Measurements from ENCODE around the gene NINJ2. TPM values are rescaled to one million over a fixed set of nuclear protein-coding genes. Genes with fewer than 3 reads are reported as not detected.

NINJ2 gene
- polyA plus RNA-seq, 1 of the 3 experiments (the other 2 are of a cell fraction), result 0.07 TPM

DNA sequence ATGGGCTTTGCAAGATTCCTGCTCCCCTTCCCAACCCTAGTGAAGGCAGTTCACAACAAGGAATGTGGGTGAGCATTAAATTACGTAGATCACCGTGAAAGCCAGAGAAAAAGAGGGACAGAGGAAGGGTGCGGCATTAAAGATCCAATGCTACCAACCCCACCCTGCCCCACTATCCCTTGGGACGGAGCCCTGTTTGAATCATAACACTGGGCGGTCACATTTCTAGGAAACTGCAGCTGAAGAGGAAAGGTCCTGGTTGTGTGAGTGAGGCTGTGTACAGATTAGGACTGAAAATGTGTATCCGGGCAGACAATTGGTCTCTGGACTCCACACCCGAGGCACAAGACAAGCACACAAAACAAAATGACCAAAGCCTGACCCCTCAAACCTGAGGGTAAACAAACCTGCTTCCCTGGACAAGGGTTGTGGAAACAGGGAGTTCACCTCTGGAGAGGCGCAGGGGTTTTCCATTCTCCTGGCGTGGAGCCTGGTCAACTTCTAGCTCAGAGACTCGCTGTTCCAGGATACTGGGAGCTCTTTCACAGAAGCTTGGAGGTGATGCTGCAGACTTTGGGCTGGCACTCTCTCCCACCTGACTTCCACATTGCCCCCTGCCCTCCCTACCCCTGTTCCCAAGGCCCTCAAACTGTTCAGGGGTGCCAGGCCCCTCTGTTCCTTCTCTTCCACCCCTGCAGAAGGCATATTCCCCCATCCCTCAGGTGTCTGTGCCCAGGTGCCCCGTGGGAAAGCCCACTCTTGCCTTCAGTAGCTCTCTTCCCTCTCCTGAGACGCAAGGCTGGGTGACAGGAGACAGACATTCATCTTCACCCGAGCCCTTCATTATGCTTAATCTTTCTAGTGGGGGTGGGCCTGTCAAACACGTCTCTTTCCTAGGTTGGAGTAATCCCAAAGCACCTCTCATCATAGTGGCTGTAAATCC is 16.5 kb downstream of the NINJ2 start:
- Histone ChIP-seq H3K4me2 (no peak overlapping the region), H3K9me2 (no peaks in the 10 kb centered on the region), H3K27ac (ENCODE audit: low read depth in 2 of 2, low read length in 1 of 2) (no peak overlapping the region), H3K79me2 (ENCODE audit: insufficient read depth) (no peaks in the 10 kb centered on the region), H2AFZ (ENCODE audit: low read depth) (no peak overlapping the region), H3K9me3 (no peaks in the 10 kb centered on the region), H3K4me1 (ENCODE audit: control insufficient read depth in 1 of 2, insufficient read depth in 2 of 2, low read depth in 1 of 2, low read length in 1 of 2) (peaks cover 0 to 5% of the 10 kb centered on the region in 2 experiments; a peak in 1 of 4 replicates), H3K27me3 (ENCODE audit: insufficient read depth) (no peaks in the 10 kb centered on the region), H3K4me3 (ENCODE audit: low read depth in 2 of 2, low read length in 1 of 2) (no peak overlapping the region), H3F3A (replicated peaks; ENCODE audit: insufficient read depth) (peaks cover 6% of the 10 kb centered on the region), H4K20me1 (ENCODE audit: insufficient read depth) (no peaks in the 10 kb centered on the region), H3K36me3 (replicated peaks in 1 of 2; ENCODE audit: control insufficient read depth in 1 of 2, insufficient read depth in 2 of 2, low read length in 1 of 2) (no peaks in the 10 kb centered on the region), H3K9ac (no peak overlapping the region)
- DNase-seq, result no peak
- 81% methylated on average over 14 of the region's 14 CpGs for WGBS (ENCODE audit: low lambda C conversion rate)
- TF ChIP-seq EZH2phosphoT487 (IDR thresholded peaks at IDR 0.05; ENCODE audit: borderline replicate concordance, low read depth) (no peak), NFIC (IDR thresholded peaks at IDR 0.05; ENCODE audit: borderline replicate concordance) (no peak), FOXM1 (IDR thresholded peaks at IDR 0.05; ENCODE audit: low read depth) (no peak), FOXJ3 (CRISPR knock-in tag; IDR thresholded peaks at IDR 0.05) (no peak), CHD2 (IDR thresholded peaks at IDR 0.05; ENCODE audit: low read length, partially characterized antibody) (no peak), MXI1 (IDR thresholded peaks at IDR 0.05; ENCODE audit: low read depth, low read length) (no peak), RAD21 (IDR thresholded peaks at IDR 0.05; ENCODE audit: low read length) (no peak)
- TF ChIP-seq, protein P1, sequence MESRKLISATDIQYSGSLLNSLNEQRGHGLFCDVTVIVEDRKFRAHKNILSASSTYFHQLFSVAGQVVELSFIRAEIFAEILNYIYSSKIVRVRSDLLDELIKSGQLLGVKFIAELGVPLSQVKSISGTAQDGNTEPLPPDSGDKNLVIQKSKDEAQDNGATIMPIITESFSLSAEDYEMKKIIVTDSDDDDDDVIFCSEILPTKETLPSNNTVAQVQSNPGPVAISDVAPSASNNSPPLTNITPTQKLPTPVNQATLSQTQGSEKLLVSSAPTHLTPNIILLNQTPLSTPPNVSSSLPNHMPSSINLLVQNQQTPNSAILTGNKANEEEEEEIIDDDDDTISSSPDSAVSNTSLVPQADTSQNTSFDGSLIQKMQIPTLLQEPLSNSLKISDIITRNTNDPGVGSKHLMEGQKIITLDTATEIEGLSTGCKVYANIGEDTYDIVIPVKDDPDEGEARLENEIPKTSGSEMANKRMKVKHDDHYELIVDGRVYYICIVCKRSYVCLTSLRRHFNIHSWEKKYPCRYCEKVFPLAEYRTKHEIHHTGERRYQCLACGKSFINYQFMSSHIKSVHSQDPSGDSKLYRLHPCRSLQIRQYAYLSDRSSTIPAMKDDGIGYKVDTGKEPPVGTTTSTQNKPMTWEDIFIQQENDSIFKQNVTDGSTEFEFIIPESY (IDR thresholded peaks at IDR 0.05; ENCODE audit: borderline replicate concordance, low read depth), result no peak
- TF ChIP-seq, protein P2, sequence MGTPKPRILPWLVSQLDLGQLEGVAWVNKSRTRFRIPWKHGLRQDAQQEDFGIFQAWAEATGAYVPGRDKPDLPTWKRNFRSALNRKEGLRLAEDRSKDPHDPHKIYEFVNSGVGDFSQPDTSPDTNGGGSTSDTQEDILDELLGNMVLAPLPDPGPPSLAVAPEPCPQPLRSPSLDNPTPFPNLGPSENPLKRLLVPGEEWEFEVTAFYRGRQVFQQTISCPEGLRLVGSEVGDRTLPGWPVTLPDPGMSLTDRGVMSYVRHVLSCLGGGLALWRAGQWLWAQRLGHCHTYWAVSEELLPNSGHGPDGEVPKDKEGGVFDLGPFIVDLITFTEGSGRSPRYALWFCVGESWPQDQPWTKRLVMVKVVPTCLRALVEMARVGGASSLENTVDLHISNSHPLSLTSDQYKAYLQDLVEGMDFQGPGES (IDR thresholded peaks at IDR 0.05; ENCODE audit: low read depth, low read length), result no peak
- POLR2A ChIA-PET, result no interaction called here
- CTCF ChIA-PET, result no interaction called here

DNA sequence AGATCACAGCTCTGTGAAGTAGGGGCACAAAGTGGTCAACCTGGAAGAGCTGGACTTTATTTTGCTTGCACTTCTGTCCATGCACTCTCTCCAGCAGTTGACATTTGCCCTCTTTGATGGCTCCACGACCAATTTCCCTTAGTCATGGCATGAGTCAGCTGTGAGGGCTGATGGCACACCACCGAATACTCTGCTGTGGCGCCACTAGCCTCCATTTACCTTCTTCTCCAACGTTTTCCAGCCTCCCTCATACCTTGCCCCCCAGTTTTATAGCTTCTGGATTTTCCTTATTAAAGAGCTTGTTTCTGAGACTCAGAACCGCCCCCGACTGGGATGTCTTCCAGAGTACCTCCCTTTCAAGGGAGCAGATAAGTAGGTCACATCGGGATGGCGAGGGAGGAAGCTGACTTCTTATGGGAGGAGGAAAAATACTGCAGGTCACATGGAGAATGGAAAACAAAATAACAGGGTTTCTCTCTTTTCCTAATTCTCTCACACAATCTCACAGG is 17.6 kb downstream of the NINJ2 start:
- Histone ChIP-seq H3K27ac (ENCODE audit: low read depth in 2 of 2, low read length in 1 of 2) (no peak overlapping the region), H3K27me3 (ENCODE audit: insufficient read depth) (no peaks in the 10 kb centered on the region), H3K4me2 (no peak overlapping the region), H3K9me2 (no peaks in the 10 kb centered on the region), H3K9ac (no peak overlapping the region), H3K79me2 (ENCODE audit: insufficient read depth) (no peaks in the 10 kb centered on the region), H3K4me3 (ENCODE audit: low read depth in 2 of 2, low read length in 1 of 2) (no peak overlapping the region), H3K9me3 (no peaks in the 10 kb centered on the region), H3F3A (replicated peaks; ENCODE audit: insufficient read depth) (peaks cover 6% of the 10 kb centered on the region), H3K4me1 (ENCODE audit: control insufficient read depth in 1 of 2, insufficient read depth in 2 of 2, low read depth in 1 of 2, low read length in 1 of 2) (peaks cover 0 to 5% of the 10 kb centered on the region in 2 experiments; a peak in 1 of 4 replicates), H4K20me1 (ENCODE audit: insufficient read depth) (no peaks in the 10 kb centered on the region), H2AFZ (ENCODE audit: low read depth) (no peak overlapping the region), H3K36me3 (replicated peaks in 1 of 2; ENCODE audit: control insufficient read depth in 1 of 2, insufficient read depth in 2 of 2, low read length in 1 of 2) (no peaks in the 10 kb centered on the region)
- ChIA-PET CTCF (interaction anchor here (0.9 kb wide), 1 partner anchor 171 kb away, joined by 3 read pairs; no protein-coding TSS in a partner anchor), POLR2A (no interaction called here)
- 58% methylated on average over 8 of the region's 8 CpGs for WGBS (ENCODE audit: low lambda C conversion rate)
- DNase-seq, result no peak
- TF ChIP-seq, protein P3, sequence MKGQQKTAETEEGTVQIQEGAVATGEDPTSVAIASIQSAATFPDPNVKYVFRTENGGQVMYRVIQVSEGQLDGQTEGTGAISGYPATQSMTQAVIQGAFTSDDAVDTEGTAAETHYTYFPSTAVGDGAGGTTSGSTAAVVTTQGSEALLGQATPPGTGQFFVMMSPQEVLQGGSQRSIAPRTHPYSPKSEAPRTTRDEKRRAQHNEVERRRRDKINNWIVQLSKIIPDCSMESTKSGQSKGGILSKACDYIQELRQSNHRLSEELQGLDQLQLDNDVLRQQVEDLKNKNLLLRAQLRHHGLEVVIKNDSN (IDR thresholded peaks at IDR 0.05; ENCODE audit: borderline replicate concordance, low read depth), result no peak
- TF ChIP-seq TCF12 (IDR thresholded peaks at IDR 0.05), result no peak
- TF ChIP-seq FOXM1 (IDR thresholded peaks at IDR 0.05; ENCODE audit: low read depth), result no peak
- TF ChIP-seq, protein P4, sequence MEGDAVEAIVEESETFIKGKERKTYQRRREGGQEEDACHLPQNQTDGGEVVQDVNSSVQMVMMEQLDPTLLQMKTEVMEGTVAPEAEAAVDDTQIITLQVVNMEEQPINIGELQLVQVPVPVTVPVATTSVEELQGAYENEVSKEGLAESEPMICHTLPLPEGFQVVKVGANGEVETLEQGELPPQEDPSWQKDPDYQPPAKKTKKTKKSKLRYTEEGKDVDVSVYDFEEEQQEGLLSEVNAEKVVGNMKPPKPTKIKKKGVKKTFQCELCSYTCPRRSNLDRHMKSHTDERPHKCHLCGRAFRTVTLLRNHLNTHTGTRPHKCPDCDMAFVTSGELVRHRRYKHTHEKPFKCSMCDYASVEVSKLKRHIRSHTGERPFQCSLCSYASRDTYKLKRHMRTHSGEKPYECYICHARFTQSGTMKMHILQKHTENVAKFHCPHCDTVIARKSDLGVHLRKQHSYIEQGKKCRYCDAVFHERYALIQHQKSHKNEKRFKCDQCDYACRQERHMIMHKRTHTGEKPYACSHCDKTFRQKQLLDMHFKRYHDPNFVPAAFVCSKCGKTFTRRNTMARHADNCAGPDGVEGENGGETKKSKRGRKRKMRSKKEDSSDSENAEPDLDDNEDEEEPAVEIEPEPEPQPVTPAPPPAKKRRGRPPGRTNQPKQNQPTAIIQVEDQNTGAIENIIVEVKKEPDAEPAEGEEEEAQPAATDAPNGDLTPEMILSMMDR (IDR thresholded peaks at IDR 0.05), result no peak
- TF ChIP-seq, protein P1 (IDR thresholded peaks at IDR 0.05; ENCODE audit: borderline replicate concordance, low read depth), result no peak
- no peak for TF ChIP-seq RXRA (IDR thresholded peaks at IDR 0.05; ENCODE audit: borderline replicate concordance, low read depth)
- TF ChIP-seq, protein P2 (IDR thresholded peaks at IDR 0.05; ENCODE audit: low read depth, low read length), result no peak
- TF ChIP-seq ELF1 (IDR thresholded peaks at IDR 0.05), result no peak
- TF ChIP-seq GABPA (IDR thresholded peaks at IDR 0.05; ENCODE audit: low read depth), result no peak
- no peak for TF ChIP-seq MXI1 (IDR thresholded peaks at IDR 0.05; ENCODE audit: low read depth, low read length)
- TF ChIP-seq NFIC (IDR thresholded peaks at IDR 0.05; ENCODE audit: borderline replicate concordance), result no peak
